Activated T-helper 9 cell treated with anti-CD3 and anti-CD28 coated beads, Interleukin-2, amount 50 U/mL, for 16 hours (primary cell): ENCODE results near the gene LIPJ.
A peak's percentile ranks its signal among the peaks of the same experiment; 100 is the strongest.

Experiments used
- DNase-seq: peaks from one replicate; pipeline ENCODE4 v3.0.0-alpha.2; 2020; ENCODE audit warnings: low read depth

LIPJ gene, protein sequence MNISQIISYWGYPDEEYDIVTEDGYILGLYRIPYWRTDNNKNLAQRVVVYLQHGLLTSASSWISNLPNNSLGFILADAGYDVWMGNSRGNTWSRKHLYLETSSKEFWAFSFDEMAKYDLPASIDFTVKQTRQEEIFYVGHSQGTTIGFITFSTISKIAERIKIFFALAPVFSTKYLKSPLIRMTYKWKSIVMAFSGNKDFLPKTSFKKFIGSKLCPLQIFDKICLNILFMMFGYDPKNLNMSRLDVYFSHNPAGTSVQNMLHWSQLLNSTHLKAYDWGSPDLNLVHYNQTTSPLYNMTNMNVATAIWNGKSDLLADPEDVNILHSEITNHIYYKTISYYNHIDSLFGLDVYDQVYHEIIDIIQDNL

DNA sequence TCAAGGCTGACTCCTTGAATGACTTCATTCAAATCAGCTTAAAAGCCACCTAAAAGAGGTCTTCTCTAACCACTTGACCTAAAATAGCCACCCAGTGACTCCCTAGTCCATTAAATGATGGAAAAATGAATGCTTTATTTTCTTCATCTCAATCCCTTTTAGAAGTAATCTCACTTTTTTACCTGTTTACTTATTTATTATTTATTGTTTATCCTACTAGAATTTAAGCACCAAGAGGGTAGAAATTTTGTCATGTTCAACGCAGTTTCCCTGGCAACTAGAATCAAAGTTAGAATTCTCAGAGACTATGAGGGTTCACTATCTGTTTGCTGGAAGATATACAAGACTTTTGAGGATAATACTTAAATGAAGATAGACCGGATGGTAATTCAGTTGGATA is at the start of gene LIPJ:
TSS of gene LIPJ (plus strand) at position 301 of the 400 bp plus-strand sequence. CDS start 3,926 bp downstream, outside the sequence.
- DNase-seq = no peak

DNA sequence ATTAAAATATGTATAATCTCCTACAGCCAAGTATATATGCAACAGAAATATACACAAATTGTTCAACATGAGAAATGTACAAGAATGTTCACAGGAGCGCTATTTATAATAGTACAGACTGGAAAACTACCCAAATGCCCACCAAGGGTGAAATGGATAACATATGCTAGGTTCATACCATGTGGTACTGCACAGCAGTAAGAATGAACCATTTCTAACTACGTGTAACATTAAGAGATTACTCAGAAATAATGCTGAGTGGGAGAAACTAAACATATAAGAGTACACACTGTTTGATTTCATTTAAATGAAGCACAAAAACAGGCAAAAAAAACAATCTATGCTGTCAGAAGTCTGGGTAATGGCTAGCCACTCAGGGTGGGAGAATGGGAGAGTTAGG is 49.2 kb upstream of the LIPJ start:
- DNase-seq = no peak

DNA sequence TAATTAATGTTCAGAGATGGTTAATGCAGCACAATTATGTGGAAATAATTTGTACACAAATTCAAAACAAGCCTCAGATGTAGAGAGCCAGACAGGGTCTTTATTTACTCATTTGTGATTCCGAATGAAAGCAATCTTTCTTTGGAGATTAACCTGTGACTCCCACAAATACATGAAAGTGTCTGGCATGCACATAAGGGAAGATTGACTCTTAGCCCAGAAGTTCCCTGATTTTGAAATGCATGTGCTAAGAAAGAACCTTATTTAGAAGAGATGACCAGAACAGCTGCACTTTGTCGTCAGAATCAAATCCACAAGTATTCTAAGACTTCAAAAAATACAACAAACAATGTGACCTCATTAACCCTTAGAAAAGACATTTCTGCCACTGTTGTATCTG is 48.5 kb upstream of the LIPJ start:
- no peak for DNase-seq

DNA sequence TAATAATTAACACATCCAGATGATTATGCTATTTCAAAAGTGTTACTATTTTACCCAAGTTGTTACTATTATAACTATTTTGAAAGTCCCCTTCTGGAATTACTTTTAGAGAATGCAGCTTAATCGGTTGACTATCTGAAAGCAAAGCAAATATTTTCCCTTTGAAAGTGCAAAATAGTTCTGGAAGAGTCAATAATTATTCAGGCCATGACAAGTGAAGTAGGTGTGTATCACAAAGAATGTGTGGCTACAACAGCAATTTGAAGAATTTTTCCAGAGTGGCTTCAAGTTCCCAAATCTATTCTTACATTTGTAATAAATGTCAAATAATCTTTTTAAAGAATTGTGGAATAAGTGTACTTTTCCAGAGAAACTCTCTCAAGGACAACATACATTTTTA is 46.2 kb upstream of the LIPJ start:
- DNase-seq = no peak

DNA sequence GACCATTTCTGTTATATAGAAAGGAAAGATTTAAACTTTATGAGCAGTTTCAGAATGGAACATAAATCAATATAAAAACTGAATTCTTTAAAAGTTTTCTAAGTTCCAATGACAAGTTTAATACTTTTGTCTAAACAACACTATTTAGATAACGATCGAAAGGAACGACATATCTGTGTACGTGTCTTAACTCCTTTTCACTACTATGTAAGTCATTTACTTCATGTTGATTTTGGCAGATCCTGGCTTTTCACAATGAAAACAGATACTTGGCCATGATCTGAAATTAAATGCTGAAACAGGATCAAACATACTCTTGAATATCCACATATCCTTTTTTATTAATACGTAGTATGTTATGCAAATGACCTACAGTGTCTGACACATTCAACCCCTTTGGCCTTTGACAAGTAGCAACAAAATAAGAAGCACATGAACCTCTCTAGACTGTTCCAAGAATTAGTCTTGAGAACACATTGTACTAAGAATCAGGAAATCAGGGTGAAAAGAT is 45.4 kb upstream of the LIPJ start:
- DNase-seq = no peak

DNA sequence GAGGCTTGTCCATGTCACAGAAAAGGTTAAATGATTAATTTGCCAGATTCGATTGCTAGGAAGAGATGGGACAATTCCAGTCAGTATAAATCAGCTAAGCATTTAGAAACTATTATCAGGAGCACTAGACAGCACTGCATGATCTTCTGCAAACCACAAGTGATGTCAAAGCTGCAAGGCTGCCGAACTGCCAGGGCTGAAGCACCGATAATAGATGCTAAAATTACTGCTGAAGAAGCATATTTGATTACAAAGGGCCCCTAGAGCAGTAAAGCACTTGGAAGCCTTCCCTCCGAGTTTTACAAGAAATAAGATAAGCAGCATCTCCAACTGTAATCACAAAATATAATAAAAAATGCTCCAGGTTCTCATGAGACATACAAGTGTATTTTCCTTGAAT is 44.0 kb upstream of the LIPJ start:
- no peak for DNase-seq

DNA sequence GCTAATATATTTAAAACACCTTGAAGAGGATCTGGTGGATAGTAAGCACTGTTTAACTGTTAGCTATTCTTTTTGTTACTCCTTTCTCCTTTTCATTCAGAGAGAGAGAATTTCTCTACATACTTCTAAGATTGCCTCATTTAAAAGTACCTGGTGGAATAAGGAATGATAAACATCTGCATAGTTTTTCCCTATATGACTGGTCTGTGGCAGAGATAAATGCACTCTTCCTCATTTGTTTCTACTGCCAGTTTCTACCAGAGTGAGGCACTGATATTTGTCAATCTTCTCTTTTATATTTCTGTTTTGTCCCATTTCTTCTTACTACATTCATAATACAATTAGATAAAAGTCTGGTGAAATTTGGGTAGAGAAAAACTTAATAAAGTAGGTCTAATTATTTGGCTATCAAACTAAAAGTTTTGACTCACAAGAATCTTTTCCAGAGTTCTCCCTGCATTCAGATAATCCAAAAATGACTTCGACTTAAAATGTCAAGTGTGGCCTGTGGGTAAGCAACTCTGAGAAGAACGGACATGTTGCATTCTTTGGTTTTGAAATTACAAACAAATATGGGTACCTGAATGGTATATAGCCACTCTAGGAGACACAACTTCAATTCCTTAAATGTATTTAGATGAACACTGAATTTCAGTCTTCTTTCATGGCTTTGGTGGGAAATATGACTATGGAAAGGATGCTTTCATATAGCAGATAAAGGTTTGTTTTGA is 42.3 kb upstream of the LIPJ start:
- no peak for DNase-seq

DNA sequence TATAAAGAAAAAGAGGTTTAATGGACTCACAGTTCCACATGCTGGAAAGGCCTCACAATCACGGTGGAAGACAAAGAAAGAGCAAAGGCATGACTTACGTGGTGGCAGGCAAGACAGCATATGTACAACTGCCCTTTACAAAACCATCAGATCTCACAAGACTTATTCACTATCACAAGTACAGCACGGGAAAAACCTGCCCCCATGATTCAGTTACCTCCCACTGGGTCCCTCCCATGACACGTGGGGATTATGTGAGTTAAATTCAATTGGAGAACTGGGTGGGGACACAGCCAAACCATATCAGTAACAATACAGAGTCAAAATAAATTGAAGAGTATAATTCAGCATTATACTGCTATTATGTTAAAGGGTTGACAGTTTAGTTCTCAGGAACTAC is 41.2 kb upstream of the LIPJ start:
- no peak for DNase-seq

DNA sequence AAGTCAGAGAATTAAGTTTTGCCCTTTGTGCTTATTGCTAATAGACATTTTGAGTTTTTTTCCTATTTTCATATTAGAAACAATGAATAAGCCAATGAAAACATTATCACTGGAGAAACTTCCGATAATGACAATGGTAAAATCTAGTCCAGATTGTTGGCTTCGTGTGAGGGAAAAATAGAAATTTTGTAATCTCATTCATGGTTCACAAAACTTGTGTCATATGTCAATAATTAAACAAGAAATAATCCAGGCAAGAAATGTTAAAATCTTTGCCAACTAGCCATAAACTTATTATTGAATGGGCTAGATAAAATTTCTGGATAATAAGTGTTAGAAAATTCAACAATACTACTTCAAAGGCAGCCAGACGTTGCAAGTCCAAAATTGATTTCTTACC is 40.1 kb upstream of the LIPJ start:
- no peak for DNase-seq

DNA sequence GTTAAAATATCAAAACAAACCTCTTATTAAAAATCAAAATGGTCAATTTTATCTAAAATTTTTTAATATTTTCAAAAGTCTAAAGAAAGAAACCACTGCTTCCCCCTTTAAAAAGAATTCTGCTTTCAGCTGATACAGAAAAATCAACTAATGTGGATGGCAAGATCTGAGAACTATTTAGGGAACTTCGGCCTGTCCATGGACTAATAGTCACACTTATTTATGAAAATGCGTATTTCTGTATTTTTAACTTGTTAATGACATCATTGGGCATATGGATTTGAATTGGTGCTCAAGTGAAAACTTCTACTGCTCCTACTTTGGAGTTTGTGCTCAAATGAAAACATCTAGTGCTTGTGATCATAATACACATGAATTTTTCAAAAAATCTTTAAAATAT is 35.3 kb upstream of the LIPJ start:
- no peak for DNase-seq

DNA sequence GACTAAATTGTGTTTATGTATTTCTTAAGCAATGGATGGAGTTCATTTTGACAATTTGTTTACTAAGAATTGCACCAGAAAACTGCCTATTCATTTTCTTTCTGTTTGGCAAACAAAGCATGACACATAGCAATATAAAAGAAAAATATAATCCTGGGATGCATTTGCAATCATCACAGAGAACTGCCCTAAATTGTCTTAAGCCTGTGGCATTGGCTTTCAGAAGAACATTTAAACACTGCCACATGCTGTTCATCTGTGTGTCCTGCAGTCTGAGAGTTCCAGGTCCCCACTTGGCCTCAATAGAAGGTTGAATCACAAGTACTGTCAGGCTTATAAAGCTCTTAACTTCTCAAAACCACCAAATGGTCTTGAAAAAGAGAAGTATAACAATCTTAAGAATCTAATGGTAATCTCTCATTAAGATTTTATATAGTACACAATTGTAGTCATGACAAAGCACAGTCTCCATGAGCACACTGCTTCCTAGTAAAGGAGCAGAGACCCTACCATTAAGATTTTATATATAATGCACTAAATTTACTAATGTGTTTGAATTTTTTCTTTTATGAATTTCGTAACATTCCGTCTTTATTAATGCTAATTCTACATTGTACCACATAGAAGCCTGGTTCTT is 33.3 kb upstream of the LIPJ start:
- no peak for DNase-seq

DNA sequence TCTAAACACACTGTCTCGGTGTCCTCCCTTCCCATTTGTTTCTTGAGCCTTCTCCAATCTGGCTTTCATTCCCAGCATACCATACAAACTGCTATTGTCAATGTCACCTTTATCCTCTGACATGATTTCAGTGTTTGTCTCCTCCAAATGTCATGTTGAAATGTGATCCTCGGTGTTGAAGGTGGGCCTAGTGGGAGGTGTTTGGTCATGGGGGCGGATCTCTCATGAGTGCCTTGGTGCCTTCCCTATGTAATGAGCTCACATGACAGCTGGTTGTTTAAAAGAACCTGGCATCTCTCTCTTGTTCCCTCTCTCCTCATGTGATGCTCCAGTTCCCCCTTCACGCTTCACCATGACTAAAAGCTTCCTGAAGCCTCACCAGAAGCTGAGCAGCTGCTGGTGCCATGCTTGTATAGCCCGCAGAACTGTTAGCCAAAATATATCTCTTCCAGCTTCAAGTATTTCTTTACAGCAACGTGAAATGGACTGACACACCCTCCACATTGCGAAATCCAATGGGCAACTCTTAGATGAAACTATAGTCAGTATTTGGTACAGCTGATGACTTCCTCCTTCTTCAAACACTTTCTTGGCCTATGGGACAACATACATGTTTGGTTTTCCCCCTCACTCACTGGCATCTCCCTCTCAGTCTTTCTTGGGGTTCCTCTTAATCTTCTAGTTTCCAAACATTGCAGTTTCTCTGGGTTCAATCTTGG is 31.2 kb upstream of the LIPJ start:
- DNase-seq = no peak

DNA sequence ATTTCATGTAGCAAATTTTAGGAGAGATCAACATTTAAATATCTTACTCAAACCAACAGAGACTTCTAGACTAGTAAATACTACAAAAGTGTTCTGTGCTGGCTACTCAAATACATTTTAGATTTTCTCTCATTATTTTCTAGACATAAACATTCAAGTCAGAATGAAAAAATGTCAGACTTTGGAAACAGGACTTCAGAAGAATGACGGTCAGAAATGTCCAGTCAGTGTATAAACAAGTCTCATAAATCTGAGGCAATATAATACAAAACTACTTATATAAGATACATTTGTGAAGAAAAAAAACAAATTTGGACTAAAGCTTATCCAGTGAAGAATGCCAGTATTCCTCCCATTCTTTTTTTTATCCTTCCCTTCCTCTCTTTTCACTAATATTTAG is 29.3 kb upstream of the LIPJ start:
- no peak for DNase-seq

DNA sequence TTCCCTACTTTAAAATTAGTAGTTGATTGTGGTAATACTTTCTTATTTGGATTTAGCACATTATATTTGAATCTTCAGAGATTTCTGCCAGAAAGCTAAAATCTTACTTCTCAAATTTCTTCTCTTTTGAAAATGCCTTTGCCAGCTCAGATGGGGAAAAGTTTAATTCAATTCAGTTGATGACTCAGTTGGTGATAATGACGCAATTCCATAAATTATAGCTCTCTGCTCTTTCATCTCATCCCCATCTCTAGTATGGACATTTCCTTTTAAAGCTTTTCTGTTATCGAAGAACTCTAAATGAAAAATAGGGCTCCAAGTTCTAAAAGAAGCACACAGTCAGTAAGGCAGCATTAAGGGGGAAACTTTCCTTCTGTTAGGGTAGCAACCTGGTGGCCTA is 28.9 kb upstream of the LIPJ start:
- no peak for DNase-seq

DNA sequence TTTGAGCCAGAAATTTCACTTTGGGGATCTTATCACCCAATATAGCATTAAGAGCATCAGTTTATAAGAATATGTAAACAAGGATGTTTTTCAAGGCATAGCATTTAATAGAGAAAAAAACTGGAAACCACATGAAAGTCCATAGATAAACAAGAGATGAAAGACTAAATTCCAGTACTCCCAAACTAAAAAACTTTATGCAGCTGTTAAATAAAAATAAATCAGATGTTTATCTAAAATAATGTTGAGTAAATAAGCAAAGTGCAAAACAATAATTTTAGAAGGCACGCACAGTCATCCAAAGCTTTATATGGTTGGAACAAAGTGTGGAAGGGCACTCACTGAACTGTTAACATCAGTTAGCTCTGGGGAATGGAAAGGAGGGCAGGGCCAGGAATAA is 24.4 kb upstream of the LIPJ start:
- DNase-seq = no peak

DNA sequence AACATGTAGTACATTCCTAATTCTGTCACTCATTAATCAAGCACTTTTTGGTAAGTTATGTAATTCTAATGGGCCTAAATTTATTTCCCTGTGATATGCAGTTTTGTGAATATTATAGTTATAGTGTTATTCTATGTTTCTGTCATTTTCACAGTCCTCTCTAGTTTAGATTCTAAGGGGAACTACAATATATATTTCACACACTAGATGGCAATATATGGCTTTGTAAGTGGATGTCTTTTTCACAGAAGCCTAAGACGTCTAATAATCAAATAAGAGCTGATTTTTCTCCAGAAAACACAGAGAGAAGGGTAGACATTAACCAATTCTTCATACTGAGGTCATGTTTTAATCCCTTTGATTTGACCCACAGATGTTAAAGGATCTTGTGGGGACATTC is 21.5 kb upstream of the LIPJ start:
- DNase-seq = no peak

DNA sequence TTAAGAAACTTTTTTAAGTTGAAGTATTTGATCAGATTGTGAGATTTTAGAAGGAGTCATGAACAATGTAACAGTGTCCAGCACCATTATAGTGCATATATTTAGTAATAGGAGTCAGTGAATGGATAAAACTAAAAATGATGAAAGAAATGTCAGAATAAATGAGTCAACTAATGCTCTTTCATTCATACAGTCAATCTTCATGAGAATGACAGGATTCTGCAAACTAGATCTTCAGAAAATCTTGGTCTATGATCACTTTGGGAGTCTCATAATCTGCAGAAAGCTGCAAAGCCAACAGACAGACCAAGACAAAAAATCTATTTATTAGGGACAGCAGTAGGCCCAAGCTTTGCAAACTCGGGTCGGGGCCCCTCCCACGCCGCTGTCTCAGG is 4.2 kb upstream of the LIPJ start:
- no peak for DNase-seq

DNA sequence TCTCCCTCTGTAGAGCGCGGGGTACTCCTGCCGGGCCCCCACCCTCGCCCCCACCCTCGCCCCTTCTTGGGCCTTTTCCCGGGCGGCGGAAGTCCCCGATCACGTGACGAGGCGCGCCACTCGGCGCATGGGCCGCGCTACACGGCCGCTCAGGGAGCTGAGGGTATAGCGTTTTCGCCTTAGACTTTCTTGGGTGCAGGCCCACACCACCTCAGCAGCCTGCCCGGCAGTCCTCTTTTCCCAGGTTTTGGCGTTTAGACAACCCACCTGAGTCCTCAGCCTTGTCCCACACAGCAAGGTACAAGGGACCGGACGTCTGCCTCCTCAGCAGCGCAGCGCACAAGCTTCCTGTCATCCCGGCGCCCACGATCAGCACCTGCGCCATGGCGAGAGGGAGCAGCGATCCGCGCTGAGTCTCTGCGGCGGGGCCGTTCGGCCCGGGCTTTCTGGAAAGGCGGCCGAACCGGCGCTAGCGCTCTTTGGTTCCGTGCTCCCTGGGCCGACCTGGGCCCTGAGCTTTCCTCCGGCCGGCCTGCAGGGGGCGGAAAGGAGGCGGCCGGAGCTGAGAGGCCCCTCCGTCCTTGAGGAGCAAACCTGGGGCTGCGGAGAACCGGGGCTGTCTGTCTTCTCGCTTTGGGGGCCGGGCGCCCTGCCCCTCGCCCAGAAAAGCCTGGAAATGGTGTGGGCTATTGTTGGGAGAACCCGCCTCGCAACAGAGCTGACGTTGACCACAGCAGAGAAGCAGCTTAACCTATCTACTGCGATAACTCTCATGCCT is 3.6 kb upstream of the LIPJ start, which contains the start of gene RNLS:
TSS of gene RNLS (minus strand) at position 513 of the 778 bp plus-strand sequence.
- DNase-seq = peak; percentile 55

DNA sequence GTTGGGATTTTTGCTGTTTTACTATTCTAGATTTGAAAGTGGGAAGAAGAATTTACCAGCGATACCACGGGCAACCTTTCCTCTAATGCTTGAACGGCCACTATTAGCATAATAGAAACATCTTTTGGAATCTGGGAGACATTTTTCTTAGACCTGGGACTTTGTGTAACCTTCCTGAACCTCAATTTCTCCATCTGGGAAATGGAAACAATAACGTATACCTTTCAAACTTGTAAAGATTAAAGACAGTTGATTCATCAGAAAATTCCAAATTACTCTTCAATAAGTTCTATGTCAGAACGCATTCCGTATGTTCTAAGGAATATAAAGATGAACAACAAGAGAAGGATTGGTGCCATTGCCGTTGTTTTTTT is 3.0 kb upstream of the LIPJ start:
- DNase-seq = no peak

DNA sequence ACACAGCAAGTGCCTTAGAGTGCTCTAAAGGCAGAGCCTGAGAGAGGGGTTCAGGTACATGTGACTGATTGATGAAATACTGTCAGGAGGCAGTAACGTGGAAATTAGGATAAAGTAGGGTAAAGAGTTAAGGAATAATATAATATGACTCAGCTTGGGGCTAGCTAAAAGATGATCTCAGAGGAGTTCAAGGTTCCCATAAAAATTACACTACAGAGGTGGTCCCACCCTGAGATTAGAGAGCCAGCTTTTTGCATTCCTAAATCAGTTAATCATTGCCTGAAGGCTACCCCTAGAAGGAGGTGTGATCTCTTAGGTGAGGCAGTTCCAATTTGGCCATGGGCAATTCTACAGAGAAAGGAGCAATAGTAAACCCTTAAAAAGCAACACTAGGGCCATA is 5.8 kb downstream of the LIPJ start:
- no peak for DNase-seq

DNA sequence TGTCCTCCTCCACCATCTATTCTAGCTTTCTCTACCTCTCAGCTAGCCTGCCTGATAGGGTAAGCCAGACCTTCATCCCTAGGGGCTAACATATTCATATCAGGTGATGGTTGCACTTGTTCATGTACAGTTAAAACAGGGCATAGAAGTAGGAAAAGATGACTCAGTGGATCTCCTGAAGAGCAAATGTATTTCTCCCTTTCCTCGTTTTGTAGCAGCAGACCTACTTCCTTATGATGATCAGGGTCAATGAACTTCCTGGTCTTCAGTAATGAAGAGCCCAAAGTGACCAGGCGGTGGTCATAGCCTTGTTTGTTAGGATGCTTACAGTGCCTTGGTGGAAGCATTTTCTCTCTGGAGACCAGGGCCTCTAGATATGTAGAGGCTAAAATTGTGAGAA is 6.3 kb downstream of the LIPJ start:
- DNase-seq = no peak

DNA sequence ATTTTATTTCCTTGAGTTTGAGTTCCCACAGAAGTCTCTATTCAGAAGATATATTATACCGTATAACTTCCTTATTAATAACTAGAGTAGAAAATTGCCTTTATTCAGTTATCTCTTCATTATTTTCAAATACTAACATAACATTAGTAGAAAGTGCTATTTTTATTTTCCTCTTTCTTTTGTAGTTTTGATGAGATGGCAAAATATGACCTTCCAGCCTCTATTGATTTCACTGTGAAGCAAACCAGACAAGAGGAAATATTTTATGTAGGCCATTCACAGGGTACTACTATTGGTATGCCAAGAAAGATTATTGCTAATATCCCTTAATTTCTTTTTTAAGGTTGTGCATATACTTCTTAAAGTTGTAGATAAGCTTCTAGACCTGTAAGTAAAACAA is 7.9 kb downstream of the LIPJ start:
- no peak for DNase-seq
